Activated T-cell treated with anti-CD3 and anti-CD28 coated beads, Interleukin-2, amount 50 U/mL, for 1 hour (primary cell): ENCODE results near the gene IKZF2.

Experiments
- DNase-seq: peaks from one replicate; pipeline ENCODE4 v3.0.0-alpha.2; 2020

Gene IKZF2

DNA sequence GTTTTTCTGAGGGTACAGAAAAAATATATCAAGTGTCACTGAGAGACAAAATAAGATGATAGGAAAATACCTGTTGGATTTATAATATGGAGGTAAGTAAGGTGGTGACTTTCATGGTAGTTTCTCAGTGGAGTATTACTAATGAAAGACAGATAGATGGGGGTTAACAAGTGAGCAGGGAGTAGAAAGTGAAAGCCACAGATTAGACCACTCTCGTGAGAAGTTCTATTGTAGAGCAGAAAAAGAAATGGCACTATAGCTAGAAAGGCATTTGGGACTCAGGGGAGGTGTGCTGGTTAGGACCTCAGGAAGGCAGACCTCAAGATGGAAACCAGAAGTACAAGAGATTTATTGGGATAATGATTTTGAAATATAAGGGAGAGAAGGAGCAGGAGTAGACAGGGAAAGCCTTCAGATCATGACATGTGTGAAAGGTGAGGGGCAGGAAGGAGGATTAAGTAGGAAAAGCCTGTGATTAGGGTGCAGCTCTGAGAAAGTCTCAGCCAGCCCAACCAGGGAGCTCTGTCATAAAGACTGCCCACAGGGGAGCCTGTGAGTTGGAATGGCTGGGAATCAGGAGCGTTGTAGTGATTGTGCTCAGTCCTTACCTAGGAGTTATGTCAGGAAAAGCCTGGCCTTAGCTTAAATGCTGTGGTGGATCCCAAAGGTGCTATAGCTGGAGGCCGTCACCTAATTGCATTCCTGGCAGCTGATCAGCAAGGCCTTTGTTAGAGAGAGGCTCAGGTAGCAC lies 198.1 kb downstream of the IKZF2 start:
- DNase-seq: no peak

GRCh38 chr2:212949786-212950185 lies 201.6 kb downstream of the IKZF2 start:
- DNase-seq: no peak
